HG03196 (cell line): ENCODE results near the gene MAST4.

Source experiments
- ATAC-seq: cut with Tn5 transposase; IDR thresholded peaks from one replicate; pipeline ENCODE4 v1.9.1; 2021; ENCODE audit not compliant: unreplicated experiment

Gene MAST4

GRCh38 chr5:67059744-67060490, 463.7 kb downstream of the MAST4 start:
- ATAC-seq = no peak

- ATAC-seq = no peak
Measured at GRCh38 chr5:67061511-67061910, 465.3 kb downstream of the MAST4 start.

- ATAC-seq = no peak
Measured at GRCh38 chr5:67063055-67063454, 466.9 kb downstream of the MAST4 start.

- ATAC-seq = no peak
Measured at GRCh38 chr5:67063791-67064190, 467.6 kb downstream of the MAST4 start.

- no peak for ATAC-seq
Measured at GRCh38 chr5:67065237-67065636, 469.0 kb downstream of the MAST4 start.

GRCh38 chr5:67065696-67066095, 469.5 kb downstream of the MAST4 start:
- no peak for ATAC-seq

- ATAC-seq = no peak
Measured at GRCh38 chr5:67066815-67067214, 470.6 kb downstream of the MAST4 start.

- ATAC-seq = no peak
Measured at GRCh38 chr5:67073045-67073680, 477.0 kb downstream of the MAST4 start.

- ATAC-seq = no peak
Measured at GRCh38 chr5:67077296-67077695, 481.1 kb downstream of the MAST4 start.

- no peak for ATAC-seq
Measured at GRCh38 chr5:67081261-67081660, 485.1 kb downstream of the MAST4 start.

GRCh38 chr5:67082941-67083340, 486.7 kb downstream of the MAST4 start:
- no peak for ATAC-seq

- no peak for ATAC-seq
Measured at GRCh38 chr5:67085616-67086015, 489.4 kb downstream of the MAST4 start.

- no peak for ATAC-seq
Measured at GRCh38 chr5:67089200-67089725, 493.1 kb downstream of the MAST4 start.

GRCh38 chr5:67090040-67090439, 493.8 kb downstream of the MAST4 start:
- ATAC-seq = no peak

GRCh38 chr5:67090593-67090992, 494.4 kb downstream of the MAST4 start:
- no peak for ATAC-seq

- ATAC-seq = no peak
Measured at GRCh38 chr5:67092535-67092934, 496.3 kb downstream of the MAST4 start.

GRCh38 chr5:67093279-67093678, 497.1 kb downstream of the MAST4 start:
- no peak for ATAC-seq

GRCh38 chr5:67094476-67095300, 498.5 kb downstream of the MAST4 start:
- no peak for ATAC-seq

- no peak for ATAC-seq
Measured at GRCh38 chr5:67095346-67096171, 499.4 kb downstream of the MAST4 start.

- no peak for ATAC-seq
Measured at GRCh38 chr5:67098656-67099055, 502.5 kb downstream of the MAST4 start.

- no peak for ATAC-seq
Measured at GRCh38 chr5:67100301-67100700, 504.1 kb downstream of the MAST4 start.
